DMS153 treated with DMSO at 0.1 percent for 48 hours (cell line): ENCODE measurements around the gene FOXN3.
"Not testable (repeated sequence)": the region's sequence is repeated elsewhere in the genome, so short reads cannot be mapped to it uniquely, and the experiment has no call there.

ENCODE experiments used
- DNase-seq: peaks from one replicate; lab custom pipeline; 2025; ENCODE audit not compliant: unreplicated experiment; lab: John Stamatoyannopoulos, UW

FOXN3 gene

DNA sequence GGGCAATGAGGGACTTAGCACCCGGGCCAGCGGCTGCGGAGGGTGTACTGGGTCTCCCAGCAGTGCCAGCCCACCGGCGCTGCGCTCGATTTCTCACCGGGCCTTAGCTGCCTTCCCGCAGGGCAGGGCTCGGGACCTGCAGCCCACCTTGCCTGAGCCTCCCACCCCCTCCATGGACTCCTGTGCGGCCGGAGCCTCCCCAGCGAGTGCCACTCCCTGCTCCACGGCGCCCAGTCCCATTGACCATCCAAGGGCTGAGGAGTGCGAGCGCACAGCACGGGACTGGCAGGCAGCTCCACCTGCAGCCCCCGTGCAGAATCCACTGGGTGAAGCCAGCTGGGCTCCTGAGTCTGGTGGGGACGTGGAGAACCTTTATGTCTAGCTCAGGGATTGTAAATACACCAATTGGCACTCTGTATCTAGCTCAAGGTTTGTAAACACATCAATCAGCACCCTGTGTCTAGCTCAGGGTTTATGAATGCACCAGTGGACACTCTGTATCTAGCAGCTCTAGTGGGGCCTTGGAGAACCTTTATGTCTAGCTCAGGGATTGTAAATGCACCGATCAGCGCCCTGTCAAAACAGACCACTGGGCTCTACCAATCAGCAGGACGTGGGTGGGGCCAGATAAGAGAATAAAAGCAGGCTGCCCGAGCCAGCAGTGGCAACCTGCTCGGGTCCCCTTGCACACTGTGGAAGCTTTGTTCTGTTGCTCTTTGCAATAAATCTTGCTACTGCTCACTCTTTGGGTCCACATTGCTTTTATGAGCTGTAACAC lies 305.1 kb downstream of the FOXN3 start:
- not testable (repeated sequence) for DNase-seq

DNA sequence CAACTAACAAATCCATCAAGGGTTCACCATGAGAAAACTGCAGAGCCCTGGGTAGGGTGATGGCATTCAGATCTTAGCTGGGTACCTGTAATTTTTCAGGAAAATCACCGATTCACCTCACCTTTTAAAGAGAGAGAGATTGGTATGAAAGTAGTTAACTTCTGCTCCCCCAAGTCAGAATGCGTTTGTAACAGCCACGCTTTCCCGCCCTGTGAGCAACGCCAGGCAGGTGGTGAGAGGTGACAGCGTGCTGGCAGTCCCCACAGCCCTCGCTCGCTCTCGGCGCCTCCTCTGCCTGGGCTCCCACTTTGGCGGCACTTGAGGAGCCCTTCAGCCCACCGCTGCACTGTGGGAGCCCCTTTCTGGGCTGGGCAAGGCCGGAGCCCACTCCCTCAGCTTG lies 305.8 kb downstream of the FOXN3 start:
- not testable (repeated sequence) for DNase-seq

DNA sequence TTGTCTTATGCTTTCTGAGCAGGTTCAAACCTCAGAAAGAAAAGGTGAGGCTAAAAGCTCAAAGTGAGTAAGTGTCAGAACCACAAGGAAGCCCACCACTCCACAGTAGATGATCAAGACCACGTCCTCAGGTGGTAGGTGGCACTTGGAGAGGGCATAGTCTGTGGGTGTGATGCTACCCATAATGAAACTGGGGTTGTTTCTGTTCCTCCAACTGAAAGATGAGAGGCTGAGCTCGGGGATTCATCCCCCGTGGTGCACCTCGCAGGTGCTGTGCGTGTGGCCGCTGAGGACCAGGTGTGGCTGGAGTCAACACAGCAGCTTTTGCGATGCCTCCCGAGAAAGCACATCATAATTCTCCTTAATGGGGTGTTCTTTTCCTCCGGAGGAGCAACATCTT lies 306.9 kb downstream of the FOXN3 start:
- no peak for DNase-seq

DNA sequence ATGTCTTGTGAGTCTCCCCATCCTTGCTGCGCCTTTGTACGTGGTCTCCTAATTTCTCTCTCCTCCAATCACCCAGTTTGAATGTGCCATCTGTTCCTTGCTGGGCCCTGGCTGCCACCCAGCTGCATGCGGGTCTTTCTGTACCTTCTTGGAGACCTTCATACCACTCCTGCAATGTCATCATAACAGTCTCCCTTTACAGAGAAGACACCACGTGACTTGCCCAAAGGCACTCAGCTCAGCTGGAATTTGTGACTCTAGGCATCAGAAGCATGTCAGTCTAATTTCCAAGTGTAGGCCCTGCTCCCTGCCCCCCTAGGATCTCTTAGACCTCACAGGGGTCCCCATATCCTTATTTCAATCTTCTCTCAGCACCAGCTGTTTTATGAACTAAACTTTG lies 308.4 kb downstream of the FOXN3 start:
- no peak for DNase-seq

DNA sequence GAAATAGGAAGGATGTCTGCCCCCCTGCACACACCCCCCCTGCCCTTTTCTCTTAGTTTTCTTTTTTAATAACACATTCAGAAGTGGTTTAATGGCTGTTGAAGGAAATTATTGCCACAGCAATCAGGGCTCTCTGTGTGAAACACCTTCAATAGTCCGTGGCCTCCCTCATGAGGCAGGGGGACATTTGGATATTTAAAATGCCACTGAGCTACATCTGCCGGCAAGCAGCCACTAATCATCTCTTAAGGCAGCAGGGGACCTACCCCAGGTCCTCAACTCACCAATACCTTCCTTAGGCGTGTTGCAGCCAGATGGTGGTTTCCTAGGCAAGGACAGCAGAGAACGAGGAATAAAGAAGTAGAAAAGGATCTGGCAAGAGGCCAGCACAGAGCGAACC lies 309.4 kb downstream of the FOXN3 start:
- no peak for DNase-seq
